NCI-H82 treated with DMSO at 0.1 percent for 48 hours (cell line): ENCODE measurements around the gene NCOA3.
"Not testable (repeated sequence)": the region's sequence is repeated elsewhere in the genome, so short reads cannot be mapped to it uniquely, and the experiment has no call there.

ENCODE experiments used
- DNase-seq: peaks from one replicate; lab custom pipeline; 2025; ENCODE audit not compliant: unreplicated experiment; lab: John Stamatoyannopoulos, UW

Gene NCOA3

DNA sequence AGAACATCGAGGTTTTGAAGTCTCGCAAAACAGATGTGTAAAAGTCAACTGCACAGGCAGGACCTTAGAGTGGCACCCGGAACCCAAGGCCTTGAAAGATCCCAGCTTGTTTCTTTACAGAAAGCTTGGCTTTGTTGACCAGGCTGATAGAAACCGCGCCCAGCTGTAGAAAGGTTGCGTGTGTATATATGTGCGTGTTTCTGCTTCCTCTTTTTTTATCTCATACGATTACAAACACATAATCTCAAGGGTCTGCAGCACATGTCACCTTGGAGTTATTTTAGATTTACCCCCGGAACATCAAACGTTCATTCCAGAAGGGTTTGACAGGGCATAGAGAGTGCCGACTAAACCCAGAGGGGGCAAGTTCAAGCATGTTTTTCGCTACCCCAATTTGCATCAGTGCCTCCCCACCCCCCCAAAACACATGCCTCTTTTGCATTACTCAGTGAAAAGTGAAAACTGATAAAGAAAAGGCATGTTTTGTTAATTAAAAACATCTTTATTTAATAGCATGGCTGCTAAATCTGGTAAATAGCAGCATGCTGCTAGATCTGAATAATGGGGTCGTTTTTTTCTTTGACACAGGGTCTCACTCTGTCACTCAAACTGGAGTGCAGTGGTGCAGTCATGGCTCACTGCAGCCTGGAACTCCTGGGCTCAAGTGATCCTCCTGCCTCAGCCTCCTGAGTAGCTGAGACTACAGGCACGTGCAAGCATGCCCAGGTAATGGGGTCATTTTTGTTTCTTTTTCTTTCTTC is 33.2 kb upstream of the NCOA3 start:
- DNase-seq, result no peak

GRCh38 chr20:47475419-47476044 is 26.2 kb upstream of the NCOA3 start:
- DNase-seq, result no peak

GRCh38 chr20:47476452-47476851 is 25.2 kb upstream of the NCOA3 start:
- DNase-seq, result no peak

GRCh38 chr20:47479093-47479492 is 22.6 kb upstream of the NCOA3 start:
- DNase-seq, result no peak

- no peak for DNase-seq
These were observed 22.2 kb upstream of the NCOA3 start for GRCh38 chr20:47479506-47479905.

DNA sequence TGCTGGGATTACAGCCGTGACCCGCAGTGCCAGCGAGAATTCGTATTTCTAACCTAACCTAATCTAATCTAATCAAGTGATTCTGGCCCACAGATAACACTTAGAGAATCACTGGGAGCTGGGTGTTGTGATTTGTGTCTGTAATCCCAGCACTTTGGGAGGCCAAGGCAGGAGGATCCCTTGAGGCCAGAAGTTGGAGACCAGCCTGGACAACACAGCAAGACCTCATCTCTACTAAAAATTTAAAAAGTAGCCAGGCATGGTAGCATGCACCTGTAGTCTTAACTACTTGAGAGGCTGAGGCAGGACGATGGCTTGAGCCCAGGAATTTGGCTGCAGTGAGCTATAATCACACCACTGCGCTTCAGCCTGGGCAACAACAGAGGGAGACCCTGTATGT is 21.4 kb upstream of the NCOA3 start:
- DNase-seq, result no peak

DNA sequence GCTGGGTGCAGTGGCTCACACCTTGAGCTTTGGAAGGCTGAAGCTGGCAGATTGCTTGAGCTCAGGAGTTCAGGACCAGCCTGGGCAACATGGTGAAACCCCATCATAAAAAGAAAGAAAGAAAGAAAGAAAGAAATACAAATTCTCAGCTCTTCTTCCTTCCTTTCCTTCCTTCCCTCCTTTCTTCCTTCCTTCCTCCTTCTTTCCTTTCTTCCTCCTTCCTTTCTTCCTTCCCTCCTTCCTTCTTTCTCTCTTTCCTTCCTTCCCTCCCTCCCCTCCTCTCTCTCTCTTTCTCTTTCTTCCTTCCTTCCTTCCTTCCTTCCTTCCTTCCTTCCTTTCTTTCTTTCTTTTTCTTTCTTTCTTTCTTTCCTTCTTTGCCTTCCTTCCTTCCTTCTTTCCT is 21.0 kb upstream of the NCOA3 start:
- DNase-seq, result no peak

GRCh38 chr20:47481330-47482216 is 20.1 kb upstream of the NCOA3 start:
- DNase-seq, result no peak

DNA sequence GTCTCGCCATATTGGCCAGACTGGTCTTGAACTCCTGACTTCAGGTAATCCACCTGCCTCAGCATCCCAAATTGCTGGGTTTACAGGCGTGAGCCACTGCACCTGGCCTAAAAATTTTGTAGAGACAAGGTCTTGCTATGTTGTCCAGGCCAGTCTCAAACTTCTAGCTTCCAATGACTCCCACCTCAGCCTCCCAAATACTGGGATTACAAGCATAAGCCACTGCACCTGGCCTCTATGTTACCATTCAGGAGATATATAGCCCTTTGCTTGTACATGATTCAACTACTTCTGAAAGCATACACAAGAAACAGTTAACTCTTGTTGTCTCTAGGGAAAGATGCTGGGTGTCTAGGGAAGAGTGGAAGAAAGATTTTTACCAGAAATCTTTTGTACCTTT is 19.0 kb upstream of the NCOA3 start:
- DNase-seq, result no peak

DNA sequence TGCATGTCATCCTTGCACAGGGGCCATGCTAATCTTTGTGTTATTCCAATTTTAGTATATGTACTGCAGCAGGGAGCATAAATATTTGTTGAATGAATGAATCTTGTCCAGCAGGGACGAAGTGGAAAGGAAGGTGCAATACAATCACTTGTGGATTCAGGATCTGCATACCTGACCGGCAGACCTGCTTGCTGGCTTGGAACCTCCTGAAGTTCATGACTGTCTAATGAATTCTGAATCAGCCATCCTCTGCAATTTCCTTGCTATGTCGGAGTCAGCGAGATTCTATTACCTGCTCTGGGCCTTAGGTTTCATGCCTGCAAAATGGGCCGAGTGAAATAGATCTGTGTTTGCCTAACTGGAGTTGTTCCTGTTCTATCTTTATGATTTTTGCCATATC is 17.4 kb upstream of the NCOA3 start:
- DNase-seq, result no peak

GRCh38 chr20:47487175-47487917 is 14.3 kb upstream of the NCOA3 start:
- no peak for DNase-seq

- DNase-seq, result no peak
These were observed 12.2 kb upstream of the NCOA3 start for GRCh38 chr20:47489448-47489872.

GRCh38 chr20:47490795-47491194 is 10.9 kb upstream of the NCOA3 start:
- no peak for DNase-seq

- no peak for DNase-seq
These were observed 9.4 kb upstream of the NCOA3 start for GRCh38 chr20:47492284-47492683.

- peak; percentile 57 for DNase-seq
These were observed 8.3 kb upstream of the NCOA3 start for GRCh38 chr20:47493175-47493962.

GRCh38 chr20:47493963-47494293 is 7.8 kb upstream of the NCOA3 start:
- DNase-seq, result no peak

DNA sequence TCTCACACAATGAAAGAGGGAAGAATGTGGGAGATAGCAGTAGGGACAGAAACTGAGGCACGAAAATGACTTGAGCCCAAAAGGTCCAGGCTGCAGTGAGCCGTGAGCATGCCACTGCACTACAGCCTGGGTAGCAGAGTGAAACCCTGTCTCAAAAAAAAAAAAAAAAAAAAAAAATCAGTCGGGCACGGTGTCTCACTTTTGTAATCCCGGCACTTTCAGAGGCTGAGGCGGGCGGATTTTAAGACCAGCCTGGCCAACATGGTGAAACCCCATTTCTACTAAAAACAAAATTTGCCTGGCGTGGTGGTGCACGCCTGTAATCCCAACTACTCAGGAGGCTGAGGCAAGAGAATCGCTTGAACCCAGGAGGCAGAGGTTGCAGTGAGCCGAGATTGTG is 7.1 kb upstream of the NCOA3 start:
- DNase-seq, result not testable (repeated sequence)

DNA sequence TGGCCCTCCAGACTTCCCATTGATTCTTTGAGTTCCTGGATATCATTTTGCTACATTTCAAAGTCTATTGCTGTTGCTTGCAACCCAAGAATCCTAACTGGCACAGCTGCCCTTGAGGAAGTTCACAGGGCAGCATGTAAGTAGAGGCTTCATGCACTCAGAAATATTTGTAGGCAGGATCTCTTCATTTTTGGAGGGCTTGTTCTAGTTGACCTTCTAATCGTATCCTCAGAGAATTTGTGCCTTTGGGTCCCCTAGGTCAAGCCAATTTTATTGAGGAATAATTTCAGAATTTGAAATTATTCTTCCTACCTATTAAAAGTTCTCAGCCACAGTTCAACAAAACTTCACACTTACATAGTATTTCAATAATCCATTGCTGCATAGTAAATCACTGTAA is 5.6 kb upstream of the NCOA3 start:
- DNase-seq, result no peak

- DNase-seq, result no peak
These were observed 3.1 kb upstream of the NCOA3 start for GRCh38 chr20:47498606-47499005.

DNA sequence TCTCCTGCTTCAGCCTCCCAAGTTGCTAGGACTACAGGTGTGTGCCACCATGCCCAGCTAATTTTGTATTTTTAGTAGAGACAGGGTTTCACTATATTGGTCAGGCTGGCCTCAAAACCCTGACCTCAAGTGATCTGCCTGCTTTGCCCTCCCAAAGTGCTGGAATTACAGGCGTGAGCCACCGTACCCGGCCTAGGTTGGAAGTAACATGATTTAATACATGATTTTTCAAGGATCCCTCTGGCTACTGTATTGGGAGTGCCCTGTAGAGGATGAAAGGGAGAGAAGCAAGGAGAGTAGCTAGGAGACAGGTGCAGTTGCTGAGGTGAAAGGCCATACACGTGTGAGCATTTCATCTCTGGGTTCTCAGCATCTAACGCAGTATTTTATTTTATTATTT is 2.6 kb upstream of the NCOA3 start:
- DNase-seq, result no peak
